Right lobe of liver (tissue), 6 donors: ENCODE results near the gene POLR1A. TPM values are rescaled to one million over a fixed set of nuclear protein-coding genes. Genes with fewer than 3 reads are reported as not detected.

Source experiments
- ATAC-seq, 4 donors: fragments of 200-7000 bp; cut with Tn5 transposase; one replicate each; pipeline ENCODE4 v1.9.1; 2020; ENCODE audit warnings: mild to moderate bottlenecking in 4 of 4, moderate library complexity in 4 of 4
- DNase-seq, 3 donors: peaks; one replicate each; pipeline ENCODE4 v3.0.0-alpha.2; 2020
- H3K27ac ChIP-seq, 3 donors: fragments of 200-600 bp; one replicate each; pipeline ENCODE4 v1.8.0; 2022
- H3K27me3 ChIP-seq, 2 donors: fragments of 200-600 bp; one replicate each; pipeline ENCODE4 v1.8.0; 2022
- H3K36me3 ChIP-seq, 4 donors: fragments of 200-600 bp; sonication (generic) in 1 of 4; one replicate each; pipeline versions ENCODE4 v1.5.1 to v1.8.0; 2017 to 2022; ENCODE audit warnings: control low read depth in 1 of 4
- H3K4me1 ChIP-seq, 4 donors: fragments of 200-600 bp; sonication (generic) in 1 of 4; one replicate each; pipeline versions ENCODE4 v1.5.1 to v1.8.0; 2017 to 2022; ENCODE audit warnings: control low read depth in 1 of 4
- H3K4me3 ChIP-seq, 3 donors: fragments of 200-600 bp; one replicate each; pipeline ENCODE4 v1.8.0; 2022
- H3K9me3 ChIP-seq, 4 donors: fragments of 200-600 bp; sonication (generic) in 1 of 4; one replicate each; pipeline versions ENCODE4 v1.5.1 to v1.8.0; 2017 to 2022; ENCODE audit warnings: control low read depth in 1 of 4
- POLR2A ChIP-seq: fragments of 450-650 bp; IDR thresholded peaks from one replicate; pipeline ENCODE4 v1.6.1; 2017; ENCODE audit warnings: antibody characterized with exemption, mild to moderate bottlenecking
- WGBS: methylation state at CpG from one replicate; pipeline ENCODE4 v1.1.6; 2018; ENCODE audit warnings: low coverage, low lambda C conversion rate; ENCODE audit not compliant: insufficient coverage; ENCODE audit errors: missing lambda C conversion rate; 5-methylcytosine and 5-hydroxymethylcytosine counted together
- intact Hi-C, 2 donors: fragments of 100-400 bp; cut with DNase I; formaldehyde crosslinking; loops; one replicate each; pipeline versions ENCODE4 v1.11.2 to v1.14.1; 2022
- total RNA-seq, 6 experiments: library from RNA; depleted of rRNA in 2 of 6; stranded (reverse); fragments of >200 nt in 2 of 6; fragmentation: NEBNext Ultra II Directional in 3 of 6; extraction: Animal tissue kit (Norgen Biotek cat#: 25700) in 3 of 6; gene quantifications; one replicate each; pipeline versions ENCODE4 v1.1.0 to v1.2.4, GENCODE V29; 2016 to 2023
- TF ChIP-seq, protein P1 (sequence below), 4 donors: fragments of 200-600 bp in 3 of 4; fragments of 450-650 bp in 1 of 4; IDR thresholded peaks; one replicate each; pipeline versions ENCODE4 v1.5.1 to v1.8.0; 2016 to 2022; ENCODE audit warnings: antibody characterized with exemption in 4 of 4, mild to moderate bottlenecking in 2 of 4
- donor health status: DM: no; HTN: yes; CAD: no.
- donor health status: DM: no; HTN: no; CAD: no.
- donor health status: DM: no; HTN: no; CAD: no.
- donor health status: DM: no; HTN: yes; CAD: no.
- donor health status: DM: no; HTN: yes; CAD: no.

The POLR1A gene
- total RNA-seq, 6 experiments from 2014 or later = 12.5 to 19.7 (median 14.4) TPM

- 42% methylated on average over 6 of the region's 7 CpGs for WGBS
- DNase-seq (no peak), ATAC-seq (peak in 1 of 4 donors; percentile 4)
- intact Hi-C loops = loop anchor here in 1 of 2 donors (10.0 kb wide), 1 partner anchor 152 kb away; the partner anchor contains the start of gene ST3GAL5
- no peaks in the 10 kb centered on the region for H3K27me3 ChIP-seq
- H3K36me3 ChIP-seq = peaks cover 0 to 22% (median 7%) of the 10 kb centered on the region in 4 donors
- peaks cover 0 to 35% (median 11%) of the 10 kb centered on the region in 4 donors for H3K4me1 ChIP-seq
- peak overlapping the region; percentile 11 to 68 (median 63) for H3K27ac ChIP-seq
- H3K9me3 ChIP-seq = no peaks in the 10 kb centered on the region
- peak; percentile 4 for TF ChIP-seq POLR2A
- TF ChIP-seq, protein P1, sequence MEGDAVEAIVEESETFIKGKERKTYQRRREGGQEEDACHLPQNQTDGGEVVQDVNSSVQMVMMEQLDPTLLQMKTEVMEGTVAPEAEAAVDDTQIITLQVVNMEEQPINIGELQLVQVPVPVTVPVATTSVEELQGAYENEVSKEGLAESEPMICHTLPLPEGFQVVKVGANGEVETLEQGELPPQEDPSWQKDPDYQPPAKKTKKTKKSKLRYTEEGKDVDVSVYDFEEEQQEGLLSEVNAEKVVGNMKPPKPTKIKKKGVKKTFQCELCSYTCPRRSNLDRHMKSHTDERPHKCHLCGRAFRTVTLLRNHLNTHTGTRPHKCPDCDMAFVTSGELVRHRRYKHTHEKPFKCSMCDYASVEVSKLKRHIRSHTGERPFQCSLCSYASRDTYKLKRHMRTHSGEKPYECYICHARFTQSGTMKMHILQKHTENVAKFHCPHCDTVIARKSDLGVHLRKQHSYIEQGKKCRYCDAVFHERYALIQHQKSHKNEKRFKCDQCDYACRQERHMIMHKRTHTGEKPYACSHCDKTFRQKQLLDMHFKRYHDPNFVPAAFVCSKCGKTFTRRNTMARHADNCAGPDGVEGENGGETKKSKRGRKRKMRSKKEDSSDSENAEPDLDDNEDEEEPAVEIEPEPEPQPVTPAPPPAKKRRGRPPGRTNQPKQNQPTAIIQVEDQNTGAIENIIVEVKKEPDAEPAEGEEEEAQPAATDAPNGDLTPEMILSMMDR (IDR thresholded peaks at IDR 0.05) = no peak
- no peak overlapping the region for H3K4me3 ChIP-seq
These were observed 69.0 kb downstream of the POLR1A start for GRCh38 chr2:86036669-86037138.

GRCh38 chr2:86035883-86036668 is 69.6 kb downstream of the POLR1A start:
- intact Hi-C loops = loop anchor here in 1 of 2 donors (10.0 kb wide), 1 partner anchor 151 kb away; the partner anchor contains the start of gene ST3GAL5
- TF ChIP-seq POLR2A = peak; percentile 40
- TF ChIP-seq, protein P1 (IDR thresholded peaks at IDR 0.05) = peak; percentile 24 to 50 (median 48)
- H3K4me1 ChIP-seq = peaks cover 0 to 35% (median 11%) of the 10 kb centered on the region in 4 donors
- H3K27me3 ChIP-seq = no peaks in the 10 kb centered on the region
- peak overlapping the region; percentile 11 to 68 (median 63) for H3K27ac ChIP-seq
- DNase-seq (peak; percentile 71 to 83 (median 78)), ATAC-seq (peak; percentile 80 to 84 (median 84))
- WGBS = 11% methylated on average over 6 of the region's 10 CpGs
- H3K4me3 ChIP-seq = no peak overlapping the region
- H3K9me3 ChIP-seq = no peaks in the 10 kb centered on the region
- H3K36me3 ChIP-seq = peaks cover 0 to 28% (median 8%) of the 10 kb centered on the region in 4 donors

DNA sequence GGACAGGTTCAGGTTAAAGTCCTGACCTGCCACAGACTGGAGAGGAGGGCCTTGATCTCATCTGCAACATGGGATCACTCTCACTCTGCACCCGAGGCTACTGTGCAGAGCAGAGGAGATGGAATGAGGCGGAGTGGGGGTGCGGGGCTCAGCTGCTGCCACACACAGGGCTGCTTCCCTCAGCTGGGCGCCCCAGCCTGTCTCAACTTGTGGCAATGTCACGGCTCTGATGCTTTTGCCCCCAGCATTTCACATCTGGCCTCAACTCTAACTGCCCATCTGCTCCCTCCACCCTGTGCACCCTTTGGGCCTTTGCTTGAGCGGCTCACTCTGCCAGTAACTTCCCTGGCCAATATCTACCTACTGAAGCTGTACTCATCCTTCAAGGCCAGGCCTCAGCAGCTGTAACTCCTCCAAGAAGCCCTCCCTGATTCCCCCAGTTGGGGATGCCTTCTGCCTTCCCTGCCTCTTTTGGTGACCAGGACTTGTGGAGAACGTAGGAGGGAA is 70.3 kb downstream of the POLR1A start:
- H3K27me3 ChIP-seq = no peaks in the 10 kb centered on the region
- H3K9me3 ChIP-seq = no peaks in the 10 kb centered on the region
- intact Hi-C loops = loop anchor here in 1 of 2 donors (10.0 kb wide), 1 partner anchor 151 kb away; the partner anchor contains the start of gene ST3GAL5
- TF ChIP-seq, protein P1 (IDR thresholded peaks at IDR 0.05) = no peak
- TF ChIP-seq POLR2A = no peak
- DNase-seq = peak in 1 of 3 donors; percentile 52
- H3K4me1 ChIP-seq = peaks cover 0 to 35% (median 11%) of the 10 kb centered on the region in 4 donors
- peak overlapping the region in 2 of 3 donors; percentile 63 to 68 for H3K27ac ChIP-seq
- H3K36me3 ChIP-seq = peaks cover 0 to 33% (median 12%) of the 10 kb centered on the region in 4 donors
- no peak for ATAC-seq
- no peak overlapping the region for H3K4me3 ChIP-seq
- WGBS = 72% methylated on average over 6 of the region's 7 CpGs

DNA sequence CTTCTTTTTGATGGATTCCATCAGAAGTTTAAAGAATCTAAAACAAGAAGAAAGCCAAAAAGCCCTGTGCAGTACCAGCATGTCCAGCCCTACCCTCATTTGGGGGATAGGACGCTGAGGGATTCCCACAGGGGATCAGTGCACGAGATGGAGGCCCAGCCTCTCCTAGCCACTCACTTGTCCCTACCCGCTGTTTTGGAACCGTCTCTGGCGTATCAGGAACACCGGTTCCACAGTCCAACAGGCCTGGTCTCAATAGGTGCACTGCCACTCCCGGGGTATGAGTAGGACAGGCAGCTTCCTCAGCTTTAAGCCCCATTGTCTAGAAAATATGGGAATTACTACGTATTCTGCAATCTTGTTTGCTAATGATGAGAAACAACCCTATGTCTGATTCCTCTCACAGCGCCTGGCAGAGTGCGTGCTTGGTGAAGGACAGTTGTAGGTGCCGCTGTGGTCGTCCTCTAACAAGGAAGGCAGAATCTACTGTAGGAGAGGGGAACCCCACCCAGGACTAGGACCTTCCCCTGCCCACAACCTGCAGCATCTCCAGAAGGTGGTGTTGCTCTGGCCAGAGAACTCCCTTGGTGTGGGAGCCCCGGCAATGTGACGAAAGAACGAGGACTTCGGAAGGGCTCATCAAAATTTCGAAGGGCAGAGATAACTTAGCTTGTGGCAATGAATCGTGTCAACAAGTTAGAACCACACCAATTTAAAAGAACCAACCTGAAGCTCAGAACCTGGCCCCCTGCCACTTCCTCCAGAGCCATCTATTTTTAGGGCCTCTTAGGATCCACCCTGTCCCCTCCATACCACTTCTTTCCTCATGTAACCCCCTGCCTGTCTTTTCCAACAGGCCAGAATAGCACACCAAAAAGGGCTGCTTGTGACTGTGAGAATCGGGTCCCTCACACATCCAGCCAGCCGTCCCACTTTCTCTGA is 71.7 kb downstream of the POLR1A start:
- intact Hi-C loops = loop anchor here (5.0 to 10.0 kb wide), 2 partner anchors 147 to 149 kb away; partner anchors contain the start of gene ST3GAL5 (in 2 of the 2)
- Histone ChIP-seq H3K4me3 (no peak overlapping the region), H3K36me3 (peaks cover 0 to 37% (median 16%) of the 10 kb centered on the region in 4 donors), H3K9me3 (no peaks in the 10 kb centered on the region), H3K4me1 (peaks cover 0 to 35% (median 11%) of the 10 kb centered on the region in 4 donors), H3K27me3 (no peaks in the 10 kb centered on the region), H3K27ac (no peak overlapping the region)
- DNase-seq (peak in 1 of 3 donors; percentile 29), ATAC-seq (no peak)
- WGBS = 97% methylated on average over 10 of the region's 20 CpGs
- no peak for TF ChIP-seq POLR2A
- TF ChIP-seq, protein P1 (IDR thresholded peaks at IDR 0.05) = no peak
